B cell (primary cell): ENCODE data around the gene IFNG. TPM values are rescaled to one million over a fixed set of nuclear protein-coding genes. Genes with fewer than 3 reads are reported as not detected.

Experiments
- ATAC-seq: fragments of 200-7000 bp; cut with Tn5 transposase; one replicate; pipeline ENCODE4 v1.10.0; 2021; ENCODE audit warnings: low read depth, mild to moderate bottlenecking, moderate number of reproducible peaks, moderate library complexity
- CTCF ChIA-PET: fragments of 350-600 bp; sonication (Branson Sonifier 250); formaldehyde crosslinking; loops from one replicate; lab custom pipeline; 2021; ENCODE audit warnings: antibody characterized with exemption, inconsistent platforms; lab: Charles Lee
- POLR2A ChIA-PET: fragments of 350-600 bp; sonication (Branson Sonifier 250); formaldehyde crosslinking; loops from one replicate; lab custom pipeline; 2021; ENCODE audit warnings: antibody characterized with exemption; lab: Charles Lee
- DNase-seq: peaks from one replicate; pipeline ENCODE4 v3.0.0; 2013
- H2AFZ ChIP-seq: 2 replicates; pipeline ENCODE4 v1.6.1; 2012; ENCODE audit warnings: mild to moderate bottlenecking, low read depth, low read length; ENCODE audit not compliant: insufficient read depth, poor library complexity, severe bottlenecking
- H3K27ac ChIP-seq, 2 donors: 1 replicate in 1 of 2; 2 replicates in 1 of 2; pipeline ENCODE4 v1.5.1; 2012 to 2013; ENCODE audit warnings: low read length in 2 of 2, mild to moderate bottlenecking in 2 of 2, moderate library complexity in 1 of 2
- H3K27me3 ChIP-seq, 4 experiments: fragments of 200-600 bp in 1 of 4; sonication (generic) in 1 of 4; replicated peaks in 1 of 4; 1 replicate in 2 of 4; 2 replicates in 2 of 4; pipeline versions ENCODE4 v1.6.1 to v1.7.0; 2013 to 2016; ENCODE audit warnings: low read length in 3 of 4, mild to moderate bottlenecking in 2 of 4, mixed read lengths in 1 of 4, moderate library complexity in 1 of 4; ENCODE audit not compliant: insufficient read depth in 4 of 4, control insufficient read depth in 3 of 4; ENCODE audit errors: control extremely low read depth in 1 of 4
- H3K36me3 ChIP-seq, 2 experiments: replicated peaks in 1 of 2; 1 replicate in 1 of 2; 2 replicates in 1 of 2; pipeline versions ENCODE4 v1.6.1 to v1.7.1; 2013; ENCODE audit warnings: low read length in 1 of 2; ENCODE audit not compliant: insufficient read depth in 2 of 2, control insufficient read depth in 1 of 2; ENCODE audit errors: control extremely low read depth in 1 of 2, extremely low read depth in 1 of 2
- H3K4me1 ChIP-seq, 2 donors: fragments of 200-600 bp in 1 of 2; sonication (generic) in 1 of 2; 1 replicate in 1 of 2; 2 replicates in 1 of 2; pipeline versions ENCODE4 v1.5.1 to v1.6.1; 2013 to 2017; ENCODE audit warnings: low read length in 2 of 2; ENCODE audit not compliant: control insufficient read depth in 2 of 2, insufficient read depth in 2 of 2
- H3K4me2 ChIP-seq: replicated peaks from 2 replicates; pipeline ENCODE3; 2012; ENCODE audit warnings: mild to moderate bottlenecking, low read depth, low read length; ENCODE audit not compliant: poor library complexity, severe bottlenecking
- H3K4me3 ChIP-seq, 5 experiments: fragments of 200-600 bp in 1 of 5; sonication (generic) in 1 of 5; 1 replicate in 3 of 5; 2 replicates in 2 of 5; pipeline versions ENCODE4 v1.5.1 to v1.7.0; 2011 to 2016; ENCODE audit warnings: low read length in 4 of 5, mild to moderate bottlenecking in 4 of 5, low read depth in 2 of 5, control low read depth in 1 of 5, moderate library complexity in 1 of 5; ENCODE audit not compliant: insufficient read depth in 1 of 5; ENCODE audit errors: control extremely low read depth in 1 of 5, extremely low read depth in 1 of 5
- H3K79me2 ChIP-seq: fragments of 200-600 bp; sonication (generic); one replicate; pipeline ENCODE4 v1.6.0; 2016; ENCODE audit warnings: low read length; ENCODE audit not compliant: control insufficient read depth, insufficient read depth
- H3K9ac ChIP-seq: fragments of 200-600 bp; sonication (generic); 2 replicates; pipeline ENCODE4 v1.6.1; 2017; ENCODE audit warnings: mild to moderate bottlenecking, low read length, moderate library complexity
- H3K9me3 ChIP-seq, 3 donors: one replicate each; pipeline versions ENCODE4 v1.6.1 to v1.7.1; 2013; ENCODE audit warnings: low read length in 2 of 3; ENCODE audit not compliant: control insufficient read depth in 2 of 3, insufficient read depth in 1 of 3; ENCODE audit errors: control extremely low read depth in 1 of 3
- H4K20me1 ChIP-seq: 2 replicates; pipeline ENCODE4 v1.6.0; 2012; ENCODE audit warnings: mild to moderate bottlenecking, low read length; ENCODE audit not compliant: insufficient read depth, control insufficient read depth, poor library complexity, severe bottlenecking
- H3K27ac Mint-ChIP-seq: one replicate; pipeline ENCODE4 v1.8.0; 2021; ENCODE audit warnings: mixed read lengths
- H3K27me3 Mint-ChIP-seq: one replicate; pipeline ENCODE4 v1.8.0; 2021; ENCODE audit warnings: mixed read lengths
- H3K4me1 Mint-ChIP-seq: one replicate; pipeline ENCODE4 v1.8.0; 2021; ENCODE audit warnings: mixed read lengths
- H3K4me3 Mint-ChIP-seq: one replicate; pipeline ENCODE4 v1.8.0; 2021; ENCODE audit warnings: mixed read lengths
- H3K9me3 Mint-ChIP-seq: one replicate; pipeline ENCODE4 v1.8.0; 2022; ENCODE audit warnings: mixed read lengths; ENCODE audit not compliant: insufficient read depth
- EZH2 ChIP-seq: IDR thresholded peaks from 2 replicates; pipeline ENCODE4 v1.6.1; 2012; ENCODE audit warnings: borderline replicate concordance, low read depth, mild to moderate bottlenecking, moderate library complexity, low read length; ENCODE audit not compliant: insufficient read depth, poor library complexity, severe bottlenecking
- WGBS: methylation state at CpG from one replicate; pipeline ENCODE4 v1.1.5; 2013; ENCODE audit warnings: missing lambda C conversion rate; ENCODE audit not compliant: insufficient coverage; 5-methylcytosine and 5-hydroxymethylcytosine counted together
- intact Hi-C: fragments of 100-400 bp; cut with micrococcal nuclease; formaldehyde crosslinking; loops from one replicate; pipeline ENCODE4 v1.10.0; 2022
- polyA plus RNA-seq: library from polyadenylated mRNA; depleted of rRNA; stranded (reverse); fragments of >200 nt; gene quantifications from 2 replicates; pipeline ENCODE4 v1.2.3, GENCODE V29; 2012
- total RNA-seq, 2 donors: library from RNA; stranded (reverse); fragments of 120-200 nt in 1 of 2; gene quantifications; 1 replicate in 1 of 2; 2 replicates in 1 of 2; pipeline versions ENCODE4 v1.2.3 to v1.2.4, GENCODE V29; 2013 to 2022
- TF ChIP-seq, protein P1 (sequence below): fragments of 200-600 bp; IDR thresholded peaks from one replicate; pipeline ENCODE4 v1.8.0; 2022; ENCODE audit warnings: antibody characterized with exemption, mild to moderate bottlenecking

IFNG gene
- total and polyA plus RNA-seq, 2 donors (not counting 1 experiment from before 2014, with no cell fraction given): 0.24 TPM; not detected in 1

DNA sequence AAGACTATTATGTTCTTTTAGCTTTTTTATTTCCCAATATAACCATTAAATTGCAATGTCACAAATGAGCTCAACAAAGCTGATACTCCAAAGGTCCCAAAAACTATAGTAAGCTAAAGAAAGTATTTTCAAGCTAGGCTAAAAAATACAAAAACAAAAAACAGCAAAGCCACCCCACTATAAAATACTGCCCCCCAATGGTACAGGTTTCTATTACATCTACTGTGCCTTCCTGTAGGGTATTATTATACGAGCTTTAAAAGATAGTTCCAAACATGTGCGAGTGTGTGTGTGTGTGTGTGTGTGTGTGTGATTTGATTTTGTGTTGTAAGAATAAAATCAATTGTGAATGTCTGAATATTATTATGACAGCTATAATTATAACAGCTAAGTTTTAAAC is 1.1 kb downstream of the IFNG start:
- H3K4me1 ChIP-seq: peaks cover 3 to 5% of the 10 kb centered on the region in 2 donors
- no peak overlapping the region for H3K27ac Mint-ChIP-seq
- TF ChIP-seq EZH2: no peak
- TF ChIP-seq, protein P1, sequence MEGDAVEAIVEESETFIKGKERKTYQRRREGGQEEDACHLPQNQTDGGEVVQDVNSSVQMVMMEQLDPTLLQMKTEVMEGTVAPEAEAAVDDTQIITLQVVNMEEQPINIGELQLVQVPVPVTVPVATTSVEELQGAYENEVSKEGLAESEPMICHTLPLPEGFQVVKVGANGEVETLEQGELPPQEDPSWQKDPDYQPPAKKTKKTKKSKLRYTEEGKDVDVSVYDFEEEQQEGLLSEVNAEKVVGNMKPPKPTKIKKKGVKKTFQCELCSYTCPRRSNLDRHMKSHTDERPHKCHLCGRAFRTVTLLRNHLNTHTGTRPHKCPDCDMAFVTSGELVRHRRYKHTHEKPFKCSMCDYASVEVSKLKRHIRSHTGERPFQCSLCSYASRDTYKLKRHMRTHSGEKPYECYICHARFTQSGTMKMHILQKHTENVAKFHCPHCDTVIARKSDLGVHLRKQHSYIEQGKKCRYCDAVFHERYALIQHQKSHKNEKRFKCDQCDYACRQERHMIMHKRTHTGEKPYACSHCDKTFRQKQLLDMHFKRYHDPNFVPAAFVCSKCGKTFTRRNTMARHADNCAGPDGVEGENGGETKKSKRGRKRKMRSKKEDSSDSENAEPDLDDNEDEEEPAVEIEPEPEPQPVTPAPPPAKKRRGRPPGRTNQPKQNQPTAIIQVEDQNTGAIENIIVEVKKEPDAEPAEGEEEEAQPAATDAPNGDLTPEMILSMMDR: peak; percentile 43
- intact Hi-C loops: loop anchor here (10.0 kb wide), 1 partner anchor 114 kb away; no protein-coding TSS in a partner anchor
- no peaks in the 10 kb centered on the region for H3K27me3 ChIP-seq
- no peaks in the 10 kb centered on the region for H3K79me2 ChIP-seq
- H3K27ac ChIP-seq: no peak overlapping the region
- H3K4me1 Mint-ChIP-seq: peaks cover 11% of the 10 kb centered on the region
- POLR2A ChIA-PET: no interaction called here
- H3K27me3 Mint-ChIP-seq: peaks cover 2% of the 10 kb centered on the region
- H2AFZ ChIP-seq: no peak overlapping the region
- no CpG with 5 or more reads among the region's 2 CpGs for WGBS
- no peaks in the 10 kb centered on the region for H3K36me3 ChIP-seq
- DNase-seq: peak; percentile 33
- no peak overlapping the region for H3K9ac ChIP-seq
- ATAC-seq: no peak
- no peaks in the 10 kb centered on the region for H3K9me3 Mint-ChIP-seq
- no peaks in the 10 kb centered on the region for H4K20me1 ChIP-seq
- H3K4me2 ChIP-seq: no peak overlapping the region
- H3K4me3 Mint-ChIP-seq: no peak overlapping the region
- H3K4me3 ChIP-seq: no peak overlapping the region
- CTCF ChIA-PET: interaction anchor here (0.6 to 1.9 kb wide), 15 partner anchors 9 to 889 kb away, joined by 3 to 10 read pairs (median 4); partner anchors contain the start of gene CAND1
- H3K9me3 ChIP-seq: no peaks in the 10 kb centered on the region

DNA sequence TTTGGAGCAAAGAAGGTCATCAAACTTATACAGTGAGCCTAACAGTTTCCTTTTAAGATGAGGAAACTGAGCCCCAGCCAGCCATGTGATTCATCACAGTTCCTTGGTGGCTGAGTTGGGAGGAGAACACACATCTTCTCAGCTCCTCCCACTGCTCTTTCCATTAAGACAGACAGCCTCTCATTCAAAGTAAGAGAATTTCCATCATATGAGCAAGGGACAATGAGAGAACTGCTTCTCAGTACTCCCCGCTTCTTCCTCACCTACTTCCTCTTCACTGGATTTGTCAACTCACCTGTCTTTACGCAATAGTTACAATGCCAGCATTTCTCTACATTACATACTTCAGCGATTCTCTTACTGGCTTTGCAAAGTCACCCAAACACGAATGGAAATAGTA is 2.2 kb downstream of the IFNG start:
- DNase-seq (no peak), ATAC-seq (no peak)
- no peaks in the 10 kb centered on the region for H3K9me3 ChIP-seq
- no peak overlapping the region for H3K9ac ChIP-seq
- no peak overlapping the region for H3K27ac ChIP-seq
- no peak overlapping the region for H2AFZ ChIP-seq
- no peaks in the 10 kb centered on the region for H3K9me3 Mint-ChIP-seq
- TF ChIP-seq EZH2: no peak
- TF ChIP-seq, protein P1: no peak
- ChIA-PET CTCF (interaction anchor here (0.7 to 1.9 kb wide), 4 partner anchors 114 to 801 kb away, joined by 3 to 10 read pairs (median 6); no protein-coding TSS in a partner anchor), POLR2A (no interaction called here)
- no peaks in the 10 kb centered on the region for H3K79me2 ChIP-seq
- H3K4me3 ChIP-seq: no peak overlapping the region
- H3K4me1 Mint-ChIP-seq: peaks cover 3% of the 10 kb centered on the region
- no peak overlapping the region for H3K4me2 ChIP-seq
- no peaks in the 10 kb centered on the region for H3K27me3 ChIP-seq
- 7% methylated on average over 2 of the region's 4 CpGs for WGBS
- peaks cover 2% of the 10 kb centered on the region for H3K27me3 Mint-ChIP-seq
- no peaks in the 10 kb centered on the region for H3K4me1 ChIP-seq
- H4K20me1 ChIP-seq: no peaks in the 10 kb centered on the region
- no peaks in the 10 kb centered on the region for H3K36me3 ChIP-seq
- no peak overlapping the region for H3K4me3 Mint-ChIP-seq
- intact Hi-C loops: loop anchor here (10.0 kb wide), 1 partner anchor 113 kb away; no protein-coding TSS in a partner anchor
- H3K27ac Mint-ChIP-seq: no peak overlapping the region
